HG03442 (cell line): ENCODE measurements around the gene CERS1.
A peak's percentile ranks its signal among the peaks of the same experiment; 100 is the strongest.

Source experiments
- ATAC-seq: cut with Tn5 transposase; IDR thresholded peaks from one replicate; pipeline ENCODE4 v1.9.1; 2021; ENCODE audit warnings: mild to moderate bottlenecking, moderate library complexity; ENCODE audit not compliant: unreplicated experiment

The CERS1 gene

DNA sequence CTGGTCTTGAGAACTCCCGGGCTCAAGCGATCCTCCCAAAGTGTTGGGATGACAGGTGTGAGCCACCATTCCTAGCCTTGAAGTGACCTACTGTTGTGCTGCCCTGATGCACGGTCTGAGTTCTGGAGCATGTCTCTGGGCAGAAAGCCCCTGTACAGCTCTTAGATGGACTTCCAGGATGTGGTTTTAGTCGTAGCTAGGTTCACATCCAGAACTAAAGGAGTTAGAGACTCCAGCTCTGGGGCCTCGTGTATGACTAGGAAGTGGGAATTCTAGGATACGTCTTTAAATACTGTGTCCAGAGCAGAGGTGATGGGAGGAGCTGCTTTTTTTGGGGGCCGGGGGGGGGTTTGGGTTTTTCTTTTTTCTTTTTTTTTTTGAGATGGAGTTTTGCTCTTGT, 52.0 kb downstream of the CERS1 start:
- ATAC-seq, result no peak

DNA sequence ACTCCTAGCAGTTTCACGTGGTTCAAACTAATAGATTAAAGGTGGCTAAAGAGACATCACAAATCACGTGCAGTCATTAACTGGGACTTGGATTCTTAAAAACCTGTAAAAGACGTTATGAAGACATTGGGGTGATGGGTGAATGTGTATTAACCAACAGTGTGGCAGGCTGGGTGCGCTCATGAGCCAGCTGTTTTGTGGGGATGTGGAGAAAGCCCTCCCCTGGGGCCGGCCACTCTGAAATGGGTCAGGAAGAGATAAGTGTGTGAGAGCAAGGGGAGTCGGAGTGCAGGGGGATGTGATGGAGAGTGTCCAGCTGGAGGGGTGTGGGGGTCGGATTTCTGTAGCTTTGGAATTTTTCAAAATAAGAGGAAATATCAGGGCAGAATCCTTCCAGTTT, 53.8 kb downstream of the CERS1 start:
- no peak for ATAC-seq

DNA sequence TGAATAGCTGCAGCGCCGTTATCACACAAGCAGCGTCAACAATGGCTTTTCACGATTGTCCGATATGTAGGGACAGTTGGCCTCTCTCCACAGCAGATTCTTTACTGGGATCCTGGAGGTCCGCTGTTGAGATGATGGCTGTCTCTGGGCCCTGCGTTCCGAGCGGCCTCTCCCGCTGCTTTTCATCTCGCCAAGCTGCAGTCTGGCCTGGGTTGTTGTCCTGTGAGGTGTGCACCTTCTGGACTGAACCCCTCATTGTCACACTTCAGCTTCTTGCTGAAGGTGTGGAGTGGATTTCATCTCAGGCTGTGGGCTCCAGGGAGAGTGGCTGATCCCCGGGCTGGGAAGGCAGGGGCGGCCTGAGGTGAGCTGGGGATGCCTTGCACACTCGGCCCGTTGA, 54.6 kb downstream of the CERS1 start:
- no peak for ATAC-seq

DNA sequence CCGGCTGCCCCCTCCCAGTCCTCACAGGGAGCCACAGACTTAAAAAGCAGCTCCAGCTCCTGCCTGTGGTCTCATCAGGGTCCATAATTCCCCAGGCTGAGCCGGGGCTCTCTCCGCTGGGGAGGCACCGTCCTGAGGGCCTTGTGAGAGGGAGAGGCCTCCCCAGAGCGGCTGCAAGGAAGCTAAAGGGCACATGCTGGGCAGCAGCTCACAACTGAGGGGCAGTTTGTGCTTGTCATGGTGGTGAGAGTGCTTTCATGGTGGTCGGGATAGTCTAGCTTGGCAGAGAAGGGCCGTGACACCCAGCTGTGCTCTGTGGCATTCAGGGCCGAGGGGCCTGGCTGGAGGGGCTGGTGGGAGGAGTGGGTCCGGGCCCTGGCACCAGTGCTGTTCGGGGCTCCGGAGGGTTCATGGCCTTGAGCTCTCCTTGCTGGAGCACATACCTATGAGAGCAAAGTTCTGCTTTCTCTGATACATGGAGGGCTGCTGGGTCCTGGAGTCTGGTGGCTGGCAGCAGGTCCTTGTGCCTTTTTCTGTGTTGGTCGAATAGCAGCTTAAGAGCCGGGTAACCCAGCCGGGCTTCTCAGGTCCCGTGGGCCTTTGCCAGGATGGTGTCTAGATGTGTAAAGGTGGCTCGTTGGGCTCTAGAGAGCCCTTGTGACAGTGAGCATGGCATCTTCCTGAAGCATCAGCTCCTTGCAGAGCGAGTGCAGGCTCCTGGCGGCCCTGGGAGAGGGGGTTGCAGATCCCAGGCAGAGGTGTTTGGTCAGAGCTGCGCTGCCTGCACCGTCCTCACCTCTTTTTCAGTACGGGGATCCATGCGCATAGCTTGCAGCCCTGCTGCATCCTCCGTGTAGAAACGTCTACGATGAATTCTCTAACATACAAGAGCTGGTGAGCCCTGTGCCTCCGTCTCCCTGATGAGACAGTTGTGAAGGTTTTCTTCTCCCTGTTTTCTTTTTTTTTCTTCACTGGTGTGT, 55.4 kb downstream of the CERS1 start:
- ATAC-seq, result no peak

DNA sequence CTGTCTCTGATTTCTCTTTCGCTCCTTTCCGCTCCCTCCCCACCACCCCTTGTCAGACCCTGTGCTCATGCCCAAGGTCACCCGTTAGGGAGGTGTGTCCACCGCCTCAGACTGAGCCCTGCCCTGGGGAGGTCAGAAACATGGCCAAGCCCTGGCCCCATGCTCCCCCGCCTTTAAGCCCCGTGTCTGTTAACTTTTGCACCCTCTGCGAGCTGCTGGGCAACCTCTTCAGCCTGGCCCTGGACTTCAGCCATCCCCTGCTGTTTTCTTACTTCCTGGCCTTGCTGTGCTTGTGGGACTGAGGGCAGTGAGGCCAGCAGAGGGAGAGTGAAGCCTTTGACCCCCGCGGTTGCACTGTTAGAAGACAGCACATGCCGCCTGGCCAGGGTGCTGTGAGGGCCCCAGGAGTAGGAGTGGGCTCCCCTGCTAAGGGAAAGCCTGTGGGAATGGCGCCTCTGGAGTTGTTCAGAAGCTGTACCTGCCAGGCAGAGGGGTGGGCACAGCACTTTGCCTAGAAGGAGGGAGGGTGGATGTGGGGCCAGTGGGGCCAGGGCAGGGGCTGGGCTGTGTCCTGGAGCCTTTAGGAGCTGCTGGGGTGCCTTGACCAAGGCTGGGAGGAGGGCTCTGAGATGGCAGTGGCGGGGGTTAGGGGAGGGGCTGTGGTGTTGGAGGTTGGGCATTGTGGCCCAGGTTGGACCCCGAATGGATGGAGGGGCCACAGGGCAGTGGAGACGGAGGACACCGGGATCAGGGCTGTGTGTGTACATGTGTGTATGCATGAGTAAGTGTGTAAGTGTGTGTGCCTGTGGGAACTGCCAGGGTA, 56.3 kb downstream of the CERS1 start:
- no peak for ATAC-seq

DNA sequence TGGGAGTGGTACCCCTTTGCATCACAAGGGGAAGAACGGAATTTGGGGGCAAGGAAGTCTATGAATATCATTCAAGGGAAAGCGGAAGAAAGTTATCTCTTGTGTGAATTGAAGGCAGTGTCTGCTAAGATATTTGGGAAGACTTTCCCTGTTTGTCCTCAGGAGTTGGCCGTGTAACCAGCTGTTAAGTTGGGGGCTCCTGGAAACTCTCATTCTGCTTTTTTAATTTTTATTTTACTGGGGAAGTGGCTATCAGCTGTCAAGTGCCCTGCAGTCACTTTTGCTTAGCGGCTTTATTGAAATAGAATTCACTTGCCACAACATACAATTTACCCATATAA, 61.3 kb downstream of the CERS1 start:
- no peak for ATAC-seq

DNA sequence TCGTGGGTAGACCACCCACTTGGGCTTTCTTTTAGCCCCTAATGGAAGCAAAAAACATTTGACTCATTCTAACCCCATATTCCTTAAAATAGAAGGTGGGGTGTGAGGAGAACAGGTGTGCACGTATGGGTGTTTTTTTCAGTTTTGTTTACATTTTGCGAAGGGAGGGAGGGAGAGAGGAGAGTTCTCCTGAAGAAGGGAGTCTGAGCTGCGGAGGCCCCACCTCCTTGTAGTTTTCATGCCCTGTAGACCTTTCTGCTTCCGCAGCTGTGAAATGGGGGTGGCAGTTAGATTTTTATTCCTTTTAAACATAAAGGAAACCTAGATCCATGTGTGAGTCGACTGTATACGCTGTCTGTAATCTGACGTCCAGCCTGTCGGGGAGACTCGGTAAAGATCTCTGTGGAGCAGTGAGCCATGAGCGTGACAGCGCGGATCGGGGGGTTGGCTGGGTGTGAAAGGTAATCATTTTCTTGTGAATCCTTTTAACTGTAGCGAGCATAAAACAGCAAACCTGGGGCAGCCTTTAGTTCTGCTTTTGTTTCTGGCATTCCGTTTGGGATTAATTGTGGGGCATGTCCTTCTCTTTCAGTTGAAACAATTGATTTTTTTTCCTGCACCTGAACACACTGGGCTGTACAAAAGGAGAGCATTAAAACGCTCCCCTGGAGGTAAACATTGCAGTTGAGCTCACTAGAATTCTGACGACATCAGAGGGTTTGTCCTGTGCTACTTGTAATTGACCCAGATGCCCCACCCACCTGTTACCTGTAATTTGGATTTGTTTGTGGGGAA, 61.9 kb downstream of the CERS1 start:
- no peak for ATAC-seq

DNA sequence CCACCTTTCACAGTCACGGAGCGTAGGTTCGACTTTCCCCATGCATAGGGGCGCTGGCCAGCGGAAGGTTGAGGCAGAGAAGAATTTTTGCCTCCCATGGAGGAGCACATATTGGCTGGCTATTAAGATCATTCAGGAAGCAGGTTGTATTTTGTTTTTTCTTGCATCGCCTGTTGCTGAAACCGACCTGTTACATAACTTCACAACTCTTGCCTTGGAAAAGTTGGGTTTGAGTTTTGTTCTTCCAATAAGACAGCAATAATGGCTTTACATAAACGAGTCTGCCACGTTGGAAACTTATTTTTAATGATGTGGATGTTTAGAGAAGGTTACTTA, 62.8 kb downstream of the CERS1 start:
- ATAC-seq, result no peak

DNA sequence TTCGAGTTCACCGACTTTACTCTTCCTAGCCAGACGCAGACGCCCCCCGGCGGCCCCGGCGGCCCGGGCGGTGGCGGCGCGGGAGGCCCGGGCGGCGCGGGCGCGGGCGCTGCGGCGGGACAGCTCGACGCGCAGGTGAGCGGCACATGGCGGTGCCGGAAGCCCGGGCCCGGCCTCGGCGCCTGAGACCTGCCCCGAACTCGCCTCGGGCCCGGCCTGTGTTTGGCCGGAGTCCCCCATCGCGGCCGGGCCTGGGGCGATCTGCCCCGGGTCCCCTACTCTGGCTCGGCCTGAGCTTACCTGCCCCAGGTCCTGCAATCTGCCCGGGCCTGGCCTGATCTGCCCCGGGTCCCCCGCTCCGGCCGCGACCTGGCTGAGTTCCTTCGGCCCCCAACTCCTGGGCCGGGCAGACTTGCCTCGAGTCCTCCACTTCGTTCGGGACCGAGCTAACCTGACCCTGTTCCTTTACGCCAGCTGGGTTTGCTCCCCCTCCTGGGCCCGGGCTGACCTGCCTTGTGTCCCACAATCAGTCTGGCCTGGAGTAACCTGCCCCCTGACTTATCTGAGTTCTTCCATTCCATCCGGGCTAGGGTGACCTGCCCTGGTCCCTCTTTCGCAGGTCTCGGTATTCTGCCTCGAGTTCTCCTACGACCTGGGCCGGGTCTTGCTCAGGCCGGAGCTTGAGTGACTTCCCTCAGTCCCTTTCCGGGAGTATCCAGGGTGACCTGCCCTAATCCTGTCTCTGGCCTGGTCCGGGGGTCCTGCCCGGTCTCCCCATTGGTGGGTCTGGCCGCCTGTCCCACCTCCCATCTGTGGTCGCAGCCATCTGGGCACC, 63.4 kb downstream of the CERS1 start:
- peak; percentile 33 for ATAC-seq

DNA sequence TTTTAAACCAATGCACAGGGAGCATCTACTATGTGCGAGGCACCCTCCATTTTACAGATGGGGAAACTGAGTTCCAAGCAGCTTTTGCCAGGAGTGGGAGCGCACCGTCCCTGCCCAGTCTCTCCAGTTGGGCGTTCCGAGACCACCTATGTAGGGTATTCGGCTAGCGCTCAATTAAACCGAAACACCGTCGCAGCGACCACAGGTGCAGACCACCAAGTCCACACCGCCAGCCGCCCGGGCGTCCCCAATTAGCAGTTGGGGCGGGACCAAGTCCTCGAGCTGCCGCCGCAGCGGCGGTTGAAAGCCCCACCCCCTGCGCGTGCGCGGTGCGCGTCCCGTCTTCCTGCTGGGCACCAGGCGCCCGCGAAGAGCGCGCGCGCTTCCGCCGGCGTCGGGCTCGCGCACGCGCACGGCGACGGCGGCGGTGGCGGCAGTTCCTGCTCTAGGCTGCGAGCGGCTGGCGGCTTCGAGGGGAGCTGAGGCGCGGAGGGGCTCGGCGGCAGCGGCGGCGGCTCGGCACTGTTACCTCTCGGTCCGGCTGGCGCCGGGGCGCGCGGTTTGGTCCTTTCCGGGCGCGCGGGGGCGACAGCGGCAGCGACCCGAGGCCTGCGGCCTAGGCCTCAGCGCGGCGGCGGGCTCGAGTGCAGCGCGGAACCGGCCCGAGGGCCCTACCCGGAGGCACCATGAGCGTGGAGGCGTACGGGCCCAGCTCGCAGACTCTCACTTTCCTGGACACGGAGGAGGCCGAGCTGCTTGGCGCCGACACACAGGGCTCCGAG, 64.2 kb downstream of the CERS1 start, which contains the start of gene UPF1:
Gene UPF1, plus strand, starts transcription at position 436 of the 782 bp plus-strand sequence. Its CDS starts 251 bp downstream, at position 687.
- ATAC-seq, result peak; percentile 63

DNA sequence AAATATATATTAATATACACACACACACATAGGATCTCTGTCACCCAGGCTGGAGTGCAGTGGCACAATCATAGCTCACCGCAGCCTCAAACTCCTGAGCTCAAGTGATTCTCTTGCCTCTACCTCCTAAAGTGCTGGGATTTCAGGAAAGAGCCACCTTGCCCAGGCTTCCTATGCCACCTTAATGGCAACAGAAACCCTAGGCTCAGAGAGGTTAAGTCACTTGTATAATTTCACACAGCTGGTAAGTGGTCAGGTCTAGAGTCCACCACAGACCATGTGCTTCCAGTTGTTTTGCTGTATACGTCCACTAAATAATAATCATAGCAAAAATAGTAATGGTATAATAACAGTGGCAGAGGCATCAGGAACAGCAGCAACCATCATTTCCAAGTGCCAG, 65.5 kb downstream of the CERS1 start:
- no peak for ATAC-seq

DNA sequence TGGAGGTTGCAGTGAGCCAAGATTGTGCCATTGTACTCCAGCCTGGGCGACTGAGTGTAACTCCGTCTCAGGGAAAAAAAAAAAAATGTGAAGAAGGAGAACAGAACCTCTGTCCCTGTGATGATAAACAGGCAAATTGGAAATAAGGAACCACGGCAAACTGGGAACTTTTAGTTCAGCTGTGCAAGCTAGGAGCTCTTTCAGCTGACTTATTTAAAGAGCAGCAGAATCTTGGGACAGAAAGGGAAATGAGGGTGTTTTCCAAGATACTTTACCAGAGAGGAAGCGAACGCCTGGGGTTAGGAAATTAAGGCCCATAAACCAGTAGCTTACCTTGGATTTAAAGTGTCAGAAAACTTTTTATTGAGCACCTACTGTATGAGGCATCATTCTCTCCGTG, 67.2 kb downstream of the CERS1 start:
- ATAC-seq, result no peak
